SK-N-SH treated with all-trans-retinoic acid at 6 μM for 48 hours (cell line): ENCODE data around the gene DLX6.

Source experiments
- ATAC-seq: fragments of 200-7000 bp; cut with Tn5 transposase; 3 replicates; pipeline ENCODE4 v1.9.1; 2020; ENCODE audit warnings: mild to moderate bottlenecking, moderate library complexity
- ARNTL ChIP-seq: fragments of 450-650 bp; formaldehyde crosslinking; IDR thresholded peaks from 2 replicates; pipeline ENCODE4 v1.5.0; 2020; ENCODE audit warnings: low read depth, mild to moderate bottlenecking, moderate library complexity, borderline replicate concordance
- BACH2 ChIP-seq: fragments of 250-450 bp; sonication (Bioruptor Pico); IDR thresholded peaks from 2 replicates; pipeline ENCODE4 v1.9.0; 2021; ENCODE audit warnings: mild to moderate bottlenecking, borderline replicate concordance
- ESRRG ChIP-seq: fragments of 250-450 bp; sonication (Bioruptor Pico); IDR thresholded peaks from 2 replicates; pipeline ENCODE4 v1.6.1; 2021; ENCODE audit warnings: mild to moderate bottlenecking
- GLIS3 ChIP-seq: fragments of 250-450 bp; sonication (Bioruptor Pico); IDR thresholded peaks from 2 replicates; pipeline ENCODE4 v1.5.0; 2020; ENCODE audit warnings: mild to moderate bottlenecking, moderate library complexity
- OSR1 ChIP-seq: fragments of 250-450 bp; sonication (Bioruptor Pico); IDR thresholded peaks from 2 replicates; pipeline ENCODE4 v1.8.0; 2022; ENCODE audit warnings: moderate library complexity, mild to moderate bottlenecking, inconsistent platforms
- PPARA ChIP-seq: fragments of 250-450 bp; sonication (Bioruptor Pico); IDR thresholded peaks from 2 replicates; pipeline ENCODE4 v1.5.0; 2020; ENCODE audit warnings: mild to moderate bottlenecking, borderline replicate concordance
- RARB ChIP-seq: fragments of 250-450 bp; sonication (Bioruptor Pico); IDR thresholded peaks from 2 replicates; pipeline ENCODE4 v1.8.0; 2021; ENCODE audit warnings: mild to moderate bottlenecking, moderate library complexity
- SNAI2 ChIP-seq: fragments of 250-450 bp; sonication (Bioruptor Pico); IDR thresholded peaks from 2 replicates; pipeline ENCODE4 v1.5.0; 2020; ENCODE audit warnings: mild to moderate bottlenecking, moderate library complexity
- TCF4 ChIP-seq: fragments of 250-450 bp; sonication (Bioruptor Pico); IDR thresholded peaks from 2 replicates; pipeline ENCODE4 v1.8.0; 2021; ENCODE audit warnings: mild to moderate bottlenecking, moderate library complexity, borderline replicate concordance
- ZC3H10 ChIP-seq: fragments of 250-450 bp; sonication (Bioruptor Pico); IDR thresholded peaks from 2 replicates; pipeline ENCODE4 v1.5.1; 2021; ENCODE audit warnings: mild to moderate bottlenecking, moderate library complexity
- ZFP3 ChIP-seq: fragments of 250-450 bp; sonication (Bioruptor Pico); IDR thresholded peaks from 2 replicates; pipeline ENCODE4 v1.5.0; 2020; ENCODE audit warnings: mild to moderate bottlenecking, moderate library complexity
- ZFP30 ChIP-seq: fragments of 450-650 bp; formaldehyde crosslinking; IDR thresholded peaks from 2 replicates; pipeline ENCODE4 v1.5.0; 2022; ENCODE audit warnings: mild to moderate bottlenecking, moderate library complexity
- ZNF565 ChIP-seq: fragments of 450-650 bp; formaldehyde crosslinking; conservative IDR thresholded peaks from 2 replicates; pipeline ENCODE4 v1.5.0; 2020; ENCODE audit warnings: low read depth, mild to moderate bottlenecking, moderate library complexity
- ZNF70 ChIP-seq: fragments of 450-650 bp; formaldehyde crosslinking; IDR thresholded peaks from 2 replicates; pipeline ENCODE4 v1.5.0; 2020; ENCODE audit warnings: mild to moderate bottlenecking, moderate library complexity
- ZNF8 ChIP-seq: fragments of 450-650 bp; formaldehyde crosslinking; IDR thresholded peaks from 2 replicates; pipeline ENCODE4 v1.5.0; 2020; ENCODE audit warnings: mild to moderate bottlenecking, moderate library complexity
- TF ChIP-seq, protein P1 (sequence below): fragments of 250-450 bp; sonication (Bioruptor Pico); IDR thresholded peaks from 2 replicates; pipeline ENCODE4 v1.5.1; 2020; ENCODE audit warnings: low read depth, mild to moderate bottlenecking, moderate library complexity
- TF ChIP-seq, protein P2 (sequence below): fragments of 250-450 bp; sonication (Bioruptor Pico); IDR thresholded peaks from 2 replicates; pipeline ENCODE4 v1.8.0; 2021; ENCODE audit warnings: low read depth, mild to moderate bottlenecking, moderate library complexity, borderline replicate concordance
- TF ChIP-seq, protein P3 (sequence below): fragments of 250-450 bp; sonication (Bioruptor Pico); IDR thresholded peaks from 2 replicates; pipeline ENCODE4 v1.5.1; 2021; ENCODE audit warnings: mild to moderate bottlenecking, moderate library complexity
- TF ChIP-seq, protein P4 (sequence below): fragments of 250-450 bp; sonication (Bioruptor Pico); IDR thresholded peaks from 2 replicates; pipeline ENCODE4 v1.5.0; 2020; ENCODE audit warnings: mild to moderate bottlenecking, moderate library complexity

Gene DLX6

DNA sequence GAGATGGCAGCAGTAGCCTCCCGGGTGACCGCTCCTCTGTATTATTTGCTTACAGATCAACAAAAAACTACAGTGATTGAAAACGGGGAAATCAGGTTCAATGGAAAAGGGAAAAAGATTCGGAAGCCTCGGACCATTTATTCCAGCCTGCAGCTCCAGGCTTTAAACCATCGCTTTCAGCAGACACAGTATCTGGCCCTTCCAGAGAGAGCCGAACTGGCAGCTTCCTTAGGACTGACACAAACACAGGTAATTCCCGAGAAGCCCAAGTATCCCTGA is 2.2 kb downstream of the DLX6 start:
- no peak for ATAC-seq
- TF ChIP-seq PPARA (CRISPR knock-in tag) (no peak), ZNF8 (CRISPR knock-in tag) (no peak)
- TF ChIP-seq, protein P1, sequence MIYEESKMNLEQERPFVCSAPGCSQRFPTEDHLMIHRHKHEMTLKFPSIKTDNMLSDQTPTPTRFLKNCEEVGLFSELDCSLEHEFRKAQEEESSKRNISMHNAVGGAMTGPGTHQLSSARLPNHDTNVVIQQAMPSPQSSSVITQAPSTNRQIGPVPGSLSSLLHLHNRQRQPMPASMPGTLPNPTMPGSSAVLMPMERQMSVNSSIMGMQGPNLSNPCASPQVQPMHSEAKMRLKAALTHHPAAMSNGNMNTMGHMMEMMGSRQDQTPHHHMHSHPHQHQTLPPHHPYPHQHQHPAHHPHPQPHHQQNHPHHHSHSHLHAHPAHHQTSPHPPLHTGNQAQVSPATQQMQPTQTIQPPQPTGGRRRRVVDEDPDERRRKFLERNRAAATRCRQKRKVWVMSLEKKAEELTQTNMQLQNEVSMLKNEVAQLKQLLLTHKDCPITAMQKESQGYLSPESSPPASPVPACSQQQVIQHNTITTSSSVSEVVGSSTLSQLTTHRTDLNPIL, result no peak

DNA sequence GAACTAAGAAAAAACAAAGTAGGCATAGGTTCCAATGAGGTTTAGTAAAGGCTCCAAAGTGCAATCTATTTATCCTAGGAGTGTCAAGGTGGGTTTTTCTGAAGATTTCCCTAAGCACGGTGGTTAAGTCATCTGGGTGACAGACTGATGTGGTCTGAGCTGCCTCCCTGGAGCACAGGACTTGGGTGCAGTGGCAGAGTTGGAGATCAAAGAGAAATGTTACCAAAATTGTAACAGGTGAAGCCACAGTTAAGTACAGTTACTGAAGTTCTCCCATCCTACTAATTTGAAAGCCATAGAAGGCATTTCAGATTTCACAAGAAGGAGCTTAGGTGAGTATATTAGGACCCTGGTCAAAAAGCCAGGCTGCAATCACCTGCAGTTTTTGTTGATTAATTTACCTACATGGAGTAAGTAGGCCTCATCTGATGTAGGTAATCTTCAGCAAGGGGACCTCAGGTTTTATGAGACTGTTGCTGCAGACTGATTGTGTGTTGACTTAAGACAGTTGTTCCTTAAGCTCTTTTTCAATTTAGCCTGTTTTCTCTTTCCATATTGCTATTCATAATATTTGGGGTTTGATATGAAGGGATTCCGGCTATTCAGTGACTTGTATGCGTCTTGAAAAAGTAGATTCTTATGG is 3.0 kb downstream of the DLX6 start:
- TF ChIP-seq, protein P2, sequence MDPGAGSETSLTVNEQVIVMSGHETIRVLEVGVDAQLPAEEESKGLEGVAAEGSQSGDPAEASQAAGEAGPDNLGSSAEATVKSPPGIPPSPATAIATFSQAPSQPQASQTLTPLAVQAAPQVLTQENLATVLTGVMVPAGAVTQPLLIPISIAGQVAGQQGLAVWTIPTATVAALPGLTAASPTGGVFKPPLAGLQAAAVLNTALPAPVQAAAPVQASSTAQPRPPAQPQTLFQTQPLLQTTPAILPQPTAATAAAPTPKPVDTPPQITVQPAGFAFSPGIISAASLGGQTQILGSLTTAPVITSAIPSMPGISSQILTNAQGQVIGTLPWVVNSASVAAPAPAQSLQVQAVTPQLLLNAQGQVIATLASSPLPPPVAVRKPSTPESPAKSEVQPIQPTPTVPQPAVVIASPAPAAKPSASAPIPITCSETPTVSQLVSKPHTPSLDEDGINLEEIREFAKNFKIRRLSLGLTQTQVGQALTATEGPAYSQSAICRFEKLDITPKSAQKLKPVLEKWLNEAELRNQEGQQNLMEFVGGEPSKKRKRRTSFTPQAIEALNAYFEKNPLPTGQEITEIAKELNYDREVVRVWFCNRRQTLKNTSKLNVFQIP, result no peak
- TF ChIP-seq ZNF8 (CRISPR knock-in tag), result no peak
- TF ChIP-seq ZNF70 (CRISPR knock-in tag), result no peak
- TF ChIP-seq ZFP30 (CRISPR knock-in tag), result no peak
- TF ChIP-seq ARNTL, result no peak
- no peak for TF ChIP-seq RARB (CRISPR knock-in tag)
- no peak for TF ChIP-seq TCF4
- no peak for TF ChIP-seq PPARA (CRISPR knock-in tag)
- TF ChIP-seq ZFP3 (CRISPR knock-in tag), result no peak
- no peak for ATAC-seq

DNA sequence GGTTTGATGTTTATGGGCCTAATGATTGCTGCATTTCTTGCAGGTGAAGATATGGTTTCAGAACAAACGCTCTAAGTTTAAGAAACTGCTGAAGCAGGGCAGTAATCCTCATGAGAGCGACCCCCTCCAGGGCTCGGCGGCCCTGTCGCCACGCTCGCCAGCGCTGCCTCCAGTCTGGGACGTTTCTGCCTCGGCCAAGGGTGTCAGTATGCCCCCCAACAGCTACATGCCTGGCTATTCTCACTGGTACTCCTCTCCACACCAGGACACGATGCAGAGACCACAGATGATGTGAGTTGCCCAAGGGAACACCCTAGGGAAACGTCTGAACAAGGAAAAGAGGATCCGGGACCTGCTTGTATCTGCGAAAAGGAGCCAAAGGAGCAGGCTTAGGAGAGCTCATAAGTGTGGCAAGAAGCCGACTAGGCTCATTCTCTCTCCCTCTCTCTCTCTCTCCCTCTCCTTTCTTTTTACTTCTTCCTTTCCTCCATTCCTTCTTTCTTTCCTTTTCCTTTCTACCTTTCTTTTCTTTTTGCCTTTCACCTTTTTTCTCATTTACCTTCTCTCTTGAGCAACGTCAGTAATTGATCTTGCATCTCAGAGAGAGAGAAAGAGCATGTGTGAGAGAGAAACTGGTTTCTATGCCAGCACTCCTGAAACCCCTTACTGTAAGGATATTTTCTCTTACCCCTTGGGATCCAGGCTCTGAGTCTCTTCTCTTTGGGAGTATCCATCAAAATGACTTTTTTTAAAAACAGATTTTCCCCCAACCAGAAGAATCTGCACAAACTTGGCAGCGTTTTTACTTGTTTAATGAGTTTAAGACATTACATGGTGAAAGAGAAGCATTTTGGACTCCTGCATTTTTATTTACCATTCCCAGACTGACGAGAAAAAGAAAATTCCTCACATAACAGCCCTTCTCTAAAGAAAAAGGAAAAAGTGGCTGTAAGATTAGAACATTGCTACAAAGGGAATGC is 4.7 kb downstream of the DLX6 start:
- no peak for ATAC-seq
- no peak for TF ChIP-seq TCF4
- TF ChIP-seq, protein P3, sequence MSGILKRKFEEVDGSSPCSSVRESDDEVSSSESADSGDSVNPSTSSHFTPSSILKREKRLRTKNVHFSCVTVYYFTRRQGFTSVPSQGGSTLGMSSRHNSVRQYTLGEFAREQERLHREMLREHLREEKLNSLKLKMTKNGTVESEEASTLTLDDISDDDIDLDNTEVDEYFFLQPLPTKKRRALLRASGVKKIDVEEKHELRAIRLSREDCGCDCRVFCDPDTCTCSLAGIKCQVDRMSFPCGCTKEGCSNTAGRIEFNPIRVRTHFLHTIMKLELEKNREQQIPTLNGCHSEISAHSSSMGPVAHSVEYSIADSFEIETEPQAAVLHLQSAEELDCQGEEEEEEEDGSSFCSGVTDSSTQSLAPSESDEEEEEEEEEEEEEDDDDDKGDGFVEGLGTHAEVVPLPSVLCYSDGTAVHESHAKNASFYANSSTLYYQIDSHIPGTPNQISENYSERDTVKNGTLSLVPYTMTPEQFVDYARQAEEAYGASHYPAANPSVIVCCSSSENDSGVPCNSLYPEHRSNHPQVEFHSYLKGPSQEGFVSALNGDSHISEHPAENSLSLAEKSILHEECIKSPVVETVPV (CRISPR knock-in tag), result no peak
- TF ChIP-seq, protein P2, result no peak
- TF ChIP-seq SNAI2 (CRISPR knock-in tag), result no peak
- no peak for TF ChIP-seq ZNF8 (CRISPR knock-in tag)
- TF ChIP-seq BACH2 (CRISPR knock-in tag), result no peak
- TF ChIP-seq ZC3H10 (CRISPR knock-in tag), result no peak
- TF ChIP-seq GLIS3 (CRISPR knock-in tag), result no peak
- no peak for TF ChIP-seq ARNTL
- TF ChIP-seq ZNF565 (CRISPR knock-in tag), result no peak
- TF ChIP-seq, protein P4, sequence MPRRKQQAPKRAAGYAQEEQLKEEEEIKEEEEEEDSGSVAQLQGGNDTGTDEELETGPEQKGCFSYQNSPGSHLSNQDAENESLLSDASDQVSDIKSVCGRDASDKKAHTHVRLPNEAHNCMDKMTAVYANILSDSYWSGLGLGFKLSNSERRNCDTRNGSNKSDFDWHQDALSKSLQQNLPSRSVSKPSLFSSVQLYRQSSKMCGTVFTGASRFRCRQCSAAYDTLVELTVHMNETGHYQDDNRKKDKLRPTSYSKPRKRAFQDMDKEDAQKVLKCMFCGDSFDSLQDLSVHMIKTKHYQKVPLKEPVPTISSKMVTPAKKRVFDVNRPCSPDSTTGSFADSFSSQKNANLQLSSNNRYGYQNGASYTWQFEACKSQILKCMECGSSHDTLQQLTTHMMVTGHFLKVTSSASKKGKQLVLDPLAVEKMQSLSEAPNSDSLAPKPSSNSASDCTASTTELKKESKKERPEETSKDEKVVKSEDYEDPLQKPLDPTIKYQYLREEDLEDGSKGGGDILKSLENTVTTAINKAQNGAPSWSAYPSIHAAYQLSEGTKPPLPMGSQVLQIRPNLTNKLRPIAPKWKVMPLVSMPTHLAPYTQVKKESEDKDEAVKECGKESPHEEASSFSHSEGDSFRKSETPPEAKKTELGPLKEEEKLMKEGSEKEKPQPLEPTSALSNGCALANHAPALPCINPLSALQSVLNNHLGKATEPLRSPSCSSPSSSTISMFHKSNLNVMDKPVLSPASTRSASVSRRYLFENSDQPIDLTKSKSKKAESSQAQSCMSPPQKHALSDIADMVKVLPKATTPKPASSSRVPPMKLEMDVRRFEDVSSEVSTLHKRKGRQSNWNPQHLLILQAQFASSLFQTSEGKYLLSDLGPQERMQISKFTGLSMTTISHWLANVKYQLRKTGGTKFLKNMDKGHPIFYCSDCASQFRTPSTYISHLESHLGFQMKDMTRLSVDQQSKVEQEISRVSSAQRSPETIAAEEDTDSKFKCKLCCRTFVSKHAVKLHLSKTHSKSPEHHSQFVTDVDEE, result no peak
- TF ChIP-seq OSR1 (CRISPR knock-in tag), result no peak
- TF ChIP-seq, protein P1, result no peak
- no peak for TF ChIP-seq ESRRG (CRISPR knock-in tag)
- TF ChIP-seq ZNF70 (CRISPR knock-in tag), result no peak
- no peak for TF ChIP-seq ZFP3 (CRISPR knock-in tag)
- TF ChIP-seq PPARA (CRISPR knock-in tag), result no peak
